OCI-LY1 (cell line): ENCODE measurements around the gene C17orf50.

ENCODE experiments used
- H2AFZ ChIP-seq: fragments of 200-600 bp; sonication (generic), shearing (Covaris generic); 2 replicates; pipeline ENCODE4 v1.6.0; 2014; ENCODE audit warnings: antibody characterized with exemption, mild to moderate bottlenecking, low read length
- H3F3A ChIP-seq: fragments of 200-600 bp; sonication (generic), shearing (Covaris generic); 2 replicates; pipeline ENCODE4 v1.6.0; 2014; ENCODE audit warnings: mild to moderate bottlenecking, antibody characterized with exemption, low read length, moderate library complexity; ENCODE audit not compliant: insufficient read depth
- H3K27ac ChIP-seq: fragments of 200-600 bp; sonication (generic); 2 replicates; pipeline ENCODE4 v1.5.1; 2014; ENCODE audit warnings: low read length, mixed run types, mild to moderate bottlenecking, low read depth; ENCODE audit not compliant: poor library complexity, severe bottlenecking
- H3K27me3 ChIP-seq: fragments of 200-600 bp; sonication (generic); 2 replicates; pipeline ENCODE4 v1.6.0; 2014; ENCODE audit warnings: antibody characterized with exemption, mild to moderate bottlenecking, low read length, moderate library complexity; ENCODE audit not compliant: insufficient read depth
- H3K36me3 ChIP-seq: fragments of 200-600 bp; sonication (generic); 2 replicates; pipeline ENCODE4 v1.6.1; 2014; ENCODE audit warnings: mild to moderate bottlenecking, antibody characterized with exemption, low read length, moderate library complexity, mixed read lengths; ENCODE audit not compliant: insufficient read depth
- H3K4me1 ChIP-seq: fragments of 200-600 bp; sonication (generic); 2 replicates; pipeline ENCODE4 v1.5.1; 2014; ENCODE audit warnings: mild to moderate bottlenecking, low read length, moderate library complexity; ENCODE audit not compliant: insufficient read depth, severe bottlenecking
- H3K4me2 ChIP-seq: fragments of 200-600 bp; sonication (generic), shearing (Covaris generic); 2 replicates; pipeline ENCODE4 v1.6.1; 2014; ENCODE audit warnings: low read length
- H3K4me3 ChIP-seq: fragments of 200-600 bp; sonication (generic); 2 replicates; pipeline ENCODE4 v1.5.1; 2014; ENCODE audit warnings: low read length, low read depth, mild to moderate bottlenecking, mixed read lengths; ENCODE audit not compliant: poor library complexity, severe bottlenecking
- H3K79me2 ChIP-seq: fragments of 200-600 bp; shearing (Covaris generic); 2 replicates; pipeline ENCODE4 v1.6.1; 2016; ENCODE audit warnings: mixed run types, low read length, mixed read lengths; ENCODE audit not compliant: insufficient read depth
- H3K9ac ChIP-seq: fragments of 200-600 bp; sonication (generic), shearing (Covaris generic); 2 replicates; pipeline ENCODE4 v1.6.1; 2014; ENCODE audit warnings: mild to moderate bottlenecking, low read length, mixed read lengths
- H3K9me2 ChIP-seq: fragments of 200-600 bp; sonication (generic), shearing (Covaris generic); 2 replicates; pipeline ENCODE4 v1.6.1; 2014; ENCODE audit warnings: low read depth, mild to moderate bottlenecking, low read length, mixed read lengths
- H3K9me3 ChIP-seq: fragments of 200-600 bp; shearing (Covaris generic); 2 replicates; pipeline ENCODE4 v1.6.1; 2014; ENCODE audit warnings: low read length, mixed read lengths
- H4K20me1 ChIP-seq: fragments of 200-600 bp; sonication (generic), shearing (Covaris generic); 2 replicates; pipeline ENCODE4 v1.6.0; 2016; ENCODE audit warnings: mild to moderate bottlenecking, low read length; ENCODE audit not compliant: insufficient read depth
- EZH2 ChIP-seq: fragments of 200-600 bp; sonication (generic), shearing (Covaris generic); IDR thresholded peaks from 2 replicates; pipeline ENCODE4 v1.8.0; 2017; ENCODE audit warnings: borderline replicate concordance, mixed run types, mild to moderate bottlenecking, antibody characterized with exemption, low read length, moderate library complexity, mixed read lengths
- TF ChIP-seq, protein P1 (sequence below): fragments of 200-600 bp; sonication (generic), shearing (Covaris generic); IDR thresholded peaks from 2 replicates; pipeline ENCODE4 v1.5.1; 2017; ENCODE audit warnings: mild to moderate bottlenecking, antibody characterized with exemption, low read length, moderate library complexity, mixed read lengths

C17orf50 gene

DNA sequence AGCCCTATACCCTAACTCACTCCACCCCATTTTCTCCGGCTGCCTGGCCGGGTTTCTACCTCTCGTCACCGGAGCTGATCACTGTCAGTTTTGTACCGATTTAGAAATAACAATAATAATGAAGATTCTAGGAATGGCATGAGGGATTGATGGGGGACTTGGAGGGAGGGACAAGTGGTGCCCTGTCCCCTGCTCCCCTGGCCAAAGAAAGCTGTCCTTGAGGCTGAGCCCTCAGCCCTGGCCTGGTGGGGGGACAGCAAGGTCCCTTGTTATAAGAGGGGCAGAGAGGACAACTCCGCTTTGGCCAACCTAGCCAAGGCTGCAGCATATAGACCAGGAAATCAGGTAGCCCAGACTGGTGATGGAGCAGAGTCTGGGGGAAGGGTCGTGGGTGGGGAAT, 18.2 kb upstream of the C17orf50 start:
- H3K4me1 ChIP-seq = no peaks in the 10 kb centered on the region
- H3K4me3 ChIP-seq = no peak overlapping the region
- H3K27ac ChIP-seq = no peak overlapping the region
- TF ChIP-seq, protein P1, sequence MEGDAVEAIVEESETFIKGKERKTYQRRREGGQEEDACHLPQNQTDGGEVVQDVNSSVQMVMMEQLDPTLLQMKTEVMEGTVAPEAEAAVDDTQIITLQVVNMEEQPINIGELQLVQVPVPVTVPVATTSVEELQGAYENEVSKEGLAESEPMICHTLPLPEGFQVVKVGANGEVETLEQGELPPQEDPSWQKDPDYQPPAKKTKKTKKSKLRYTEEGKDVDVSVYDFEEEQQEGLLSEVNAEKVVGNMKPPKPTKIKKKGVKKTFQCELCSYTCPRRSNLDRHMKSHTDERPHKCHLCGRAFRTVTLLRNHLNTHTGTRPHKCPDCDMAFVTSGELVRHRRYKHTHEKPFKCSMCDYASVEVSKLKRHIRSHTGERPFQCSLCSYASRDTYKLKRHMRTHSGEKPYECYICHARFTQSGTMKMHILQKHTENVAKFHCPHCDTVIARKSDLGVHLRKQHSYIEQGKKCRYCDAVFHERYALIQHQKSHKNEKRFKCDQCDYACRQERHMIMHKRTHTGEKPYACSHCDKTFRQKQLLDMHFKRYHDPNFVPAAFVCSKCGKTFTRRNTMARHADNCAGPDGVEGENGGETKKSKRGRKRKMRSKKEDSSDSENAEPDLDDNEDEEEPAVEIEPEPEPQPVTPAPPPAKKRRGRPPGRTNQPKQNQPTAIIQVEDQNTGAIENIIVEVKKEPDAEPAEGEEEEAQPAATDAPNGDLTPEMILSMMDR = no peak
- TF ChIP-seq EZH2 = no peak
- no peaks in the 10 kb centered on the region for H3K36me3 ChIP-seq
- no peak overlapping the region for H3K4me2 ChIP-seq
- no peak overlapping the region for H2AFZ ChIP-seq
- no peaks in the 10 kb centered on the region for H3K79me2 ChIP-seq
- no peaks in the 10 kb centered on the region for H3K27me3 ChIP-seq
- no peak overlapping the region for H3K9ac ChIP-seq
- no peaks in the 10 kb centered on the region for H3K9me2 ChIP-seq
- no peaks in the 10 kb centered on the region for H3F3A ChIP-seq
- no peaks in the 10 kb centered on the region for H4K20me1 ChIP-seq
- H3K9me3 ChIP-seq = no peaks in the 10 kb centered on the region

- Histone ChIP-seq H3K36me3 (no peaks in the 10 kb centered on the region), H2AFZ (no peak overlapping the region), H3K4me3 (no peak overlapping the region), H3K4me2 (no peak overlapping the region), H3K9me2 (no peaks in the 10 kb centered on the region), H4K20me1 (no peaks in the 10 kb centered on the region), H3K4me1 (no peaks in the 10 kb centered on the region), H3K27me3 (no peaks in the 10 kb centered on the region), H3K9ac (no peak overlapping the region), H3K79me2 (no peaks in the 10 kb centered on the region), H3K27ac (no peak overlapping the region), H3F3A (no peaks in the 10 kb centered on the region), H3K9me3 (no peaks in the 10 kb centered on the region)
- no peak for TF ChIP-seq EZH2
- TF ChIP-seq, protein P1 = no peak
These were observed 17.7 kb upstream of the C17orf50 start for GRCh38 chr17:35742896-35743477.

GRCh38 chr17:35743626-35744328, 16.9 kb upstream of the C17orf50 start:
- Histone ChIP-seq H3K4me1 (no peaks in the 10 kb centered on the region), H3K4me3 (no peak overlapping the region), H3K9ac (no peak overlapping the region), H4K20me1 (no peaks in the 10 kb centered on the region), H3K9me2 (no peaks in the 10 kb centered on the region), H3K27ac (no peak overlapping the region), H3K79me2 (no peaks in the 10 kb centered on the region), H3F3A (no peaks in the 10 kb centered on the region), H3K36me3 (no peaks in the 10 kb centered on the region), H3K27me3 (no peaks in the 10 kb centered on the region), H2AFZ (no peak overlapping the region), H3K9me3 (no peaks in the 10 kb centered on the region), H3K4me2 (no peak overlapping the region)
- TF ChIP-seq, protein P1 = no peak
- TF ChIP-seq EZH2 = no peak
